Suprapubic skin (tissue), 4 donors: Measurements from ENCODE around the gene COL25A1. TPM values are rescaled to one million over a fixed set of nuclear protein-coding genes. Genes with fewer than 3 reads are reported as not detected.
A peak's percentile ranks its signal among the peaks of the same experiment; 100 is the strongest.

Experiments
- DNase-seq, 2 donors: peaks; one replicate each; pipeline ENCODE4 v3.0.0-alpha.2; 2019; ENCODE audit warnings: low spot score in 2 of 2
- H3K27ac ChIP-seq: fragments of 200-600 bp; sonication (generic); one replicate; pipeline ENCODE4 v1.5.1; 2019
- H3K27me3 ChIP-seq: fragments of 200-600 bp; sonication (generic); one replicate; pipeline ENCODE4 v1.5.1; 2019
- H3K36me3 ChIP-seq: fragments of 200-600 bp; sonication (generic); one replicate; pipeline ENCODE4 v1.5.1; 2019
- H3K4me1 ChIP-seq: fragments of 200-600 bp; sonication (generic); one replicate; pipeline ENCODE4 v1.5.1; 2019
- H3K4me3 ChIP-seq: fragments of 200-600 bp; sonication (generic); one replicate; pipeline ENCODE4 v1.5.1; 2019; ENCODE audit warnings: mild to moderate bottlenecking
- H3K9me3 ChIP-seq: fragments of 200-600 bp; sonication (generic); one replicate; pipeline ENCODE4 v1.5.1; 2019
- CTCF ChIP-seq, 2 donors: fragments of 200-600 bp in 1 of 2; fragments of 450-650 bp in 1 of 2; sonication (generic) in 1 of 2; IDR thresholded peaks; one replicate each; pipeline ENCODE4 v1.5.1; 2016 to 2019; ENCODE audit warnings: antibody characterized with exemption in 2 of 2, mild to moderate bottlenecking in 1 of 2, moderate library complexity in 1 of 2
- EP300 ChIP-seq: sonication (generic); formaldehyde crosslinking; IDR thresholded peaks from one replicate; pipeline ENCODE4 v1.6.1; 2017; ENCODE audit warnings: antibody characterized with exemption
- POLR2A ChIP-seq, 2 donors: fragments of 450-650 bp; IDR thresholded peaks; one replicate each; pipeline ENCODE4 v1.6.1; 2017; ENCODE audit warnings: antibody characterized with exemption in 2 of 2, mild to moderate bottlenecking in 2 of 2, moderate library complexity in 2 of 2
- POLR2AphosphoS5 ChIP-seq, 3 donors: sonication (generic); formaldehyde crosslinking; IDR thresholded peaks; one replicate each; pipeline ENCODE4 v1.6.1; 2017; ENCODE audit warnings: antibody characterized with exemption in 3 of 3
- WGBS: methylation state at CpG from one replicate; pipeline ENCODE4 v1.1.5; 2018; 5-methylcytosine and 5-hydroxymethylcytosine counted together
- total RNA-seq, 4 donors: library from RNA; depleted of rRNA; stranded (reverse); fragments of >200 nt; gene quantifications; one replicate each; pipeline ENCODE4 v1.1.0, GENCODE V29; 2016

The COL25A1 gene
- total RNA-seq, 4 donors from 2014 or later, result 0.30 to 1.4 (median 1.0) TPM

GRCh38 chr4:108772402-108772801, 530.1 kb downstream of the COL25A1 start:
- 89% methylated on average over 7 of the region's 7 CpGs for WGBS
- H3K27ac ChIP-seq, result no peak overlapping the region
- no peaks in the 10 kb centered on the region for H3K27me3 ChIP-seq
- no peaks in the 10 kb centered on the region for H3K36me3 ChIP-seq
- no peak for DNase-seq
- peaks cover 3% of the 10 kb centered on the region for H3K4me1 ChIP-seq
- no peak overlapping the region for H3K4me3 ChIP-seq
- TF ChIP-seq CTCF (IDR thresholded peaks at IDR 0.05) (no peak), POLR2AphosphoS5 (IDR thresholded peaks at IDR 0.05) (no peak), EP300 (no peak), POLR2A (IDR thresholded peaks at IDR 0.05) (no peak)
- no peaks in the 10 kb centered on the region for H3K9me3 ChIP-seq

GRCh38 chr4:108766058-108766457, 536.4 kb downstream of the COL25A1 start:
- Histone ChIP-seq H3K36me3 (no peaks in the 10 kb centered on the region), H3K9me3 (no peaks in the 10 kb centered on the region), H3K4me1 (peaks cover 14% of the 10 kb centered on the region), H3K27ac (no peak overlapping the region), H3K27me3 (peaks cover 14% of the 10 kb centered on the region), H3K4me3 (no peak overlapping the region)
- no peak for DNase-seq
- TF ChIP-seq CTCF (IDR thresholded peaks at IDR 0.05) (no peak), EP300 (no peak), POLR2A (IDR thresholded peaks at IDR 0.05) (no peak), POLR2AphosphoS5 (IDR thresholded peaks at IDR 0.05) (no peak)
- WGBS, result 85% methylated on average over 3 of the region's 3 CpGs

GRCh38 chr4:108763986-108764385, 538.5 kb downstream of the COL25A1 start:
- no peak overlapping the region for H3K4me3 ChIP-seq
- TF ChIP-seq EP300 (no peak), POLR2AphosphoS5 (IDR thresholded peaks at IDR 0.05) (no peak), POLR2A (IDR thresholded peaks at IDR 0.05) (no peak), CTCF (IDR thresholded peaks at IDR 0.05) (no peak)
- no peak for DNase-seq
- 96% methylated on average over 4 of the region's 4 CpGs for WGBS
- no peak overlapping the region for H3K27ac ChIP-seq
- H3K27me3 ChIP-seq, result peaks cover 19% of the 10 kb centered on the region
- no peaks in the 10 kb centered on the region for H3K36me3 ChIP-seq
- H3K4me1 ChIP-seq, result peaks cover 14% of the 10 kb centered on the region
- no peaks in the 10 kb centered on the region for H3K9me3 ChIP-seq

- WGBS, result 16% methylated on average over 11 of the region's 11 CpGs
- Histone ChIP-seq H3K4me1 (peaks cover 14% of the 10 kb centered on the region), H3K4me3 (peak overlapping the region; percentile 58), H3K9me3 (no peaks in the 10 kb centered on the region), H3K27ac (no peak overlapping the region), H3K36me3 (no peaks in the 10 kb centered on the region), H3K27me3 (peaks cover 19% of the 10 kb centered on the region)
- DNase-seq, result no peak
- TF ChIP-seq EP300 (no peak), POLR2A (IDR thresholded peaks at IDR 0.05) (no peak), CTCF (IDR thresholded peaks at IDR 0.05) (no peak), POLR2AphosphoS5 (IDR thresholded peaks at IDR 0.05) (no peak)
These were observed 539.2 kb downstream of the COL25A1 start for GRCh38 chr4:108763226-108763593.

GRCh38 chr4:108762559-108763225, 539.8 kb downstream of the COL25A1 start, which contains the start of gene ETNPPL:
Gene ETNPPL (minus strand): TSS chr4:108763053. CDS start chr4:108762898, 155 bp downstream.
- Histone ChIP-seq H3K4me3 (peak within 1 kb of the TSS; percentile 58), H3K36me3 (no peaks in the 10 kb centered on the region), H3K4me1 (peaks cover 14% of the 10 kb centered on the region), H3K27ac (no peak within 1 kb of the TSS), H3K9me3 (no peaks in the 10 kb centered on the region), H3K27me3 (peaks cover 19% of the 10 kb centered on the region)
- no peak for DNase-seq
- TF ChIP-seq POLR2A (IDR thresholded peaks at IDR 0.05) (no peak), CTCF (IDR thresholded peaks at IDR 0.05) (no peak), POLR2AphosphoS5 (IDR thresholded peaks at IDR 0.05) (no peak), EP300 (no peak)
- WGBS, result under 1% methylated on average over 34 of the region's 61 CpGs

Other genes starting within 250 kb of the COL25A1 start
- gene SEC24B, start 131.2 kb upstream of the COL25A1 start, total RNA-seq, result 10 to 100 TPM; 38.6 to 77.6 (median 46.1) TPM